ENCODE results near the gene FAM72A.
"Not testable (repeated sequence)": the region's sequence is repeated elsewhere in the genome, so short reads cannot be mapped to it uniquely, and the experiment has no call there.

- TF ChIP-seq CTCF, POLR2AphosphoS5 (IDR thresholded peaks at IDR 0.05): not testable (repeated sequence)
These were observed 1.5 kb upstream of the FAM72A start for GRCh38 chr1:206204159-206204511.
